Measurements from ENCODE around the gene VIL1.

The VIL1 gene

DNA sequence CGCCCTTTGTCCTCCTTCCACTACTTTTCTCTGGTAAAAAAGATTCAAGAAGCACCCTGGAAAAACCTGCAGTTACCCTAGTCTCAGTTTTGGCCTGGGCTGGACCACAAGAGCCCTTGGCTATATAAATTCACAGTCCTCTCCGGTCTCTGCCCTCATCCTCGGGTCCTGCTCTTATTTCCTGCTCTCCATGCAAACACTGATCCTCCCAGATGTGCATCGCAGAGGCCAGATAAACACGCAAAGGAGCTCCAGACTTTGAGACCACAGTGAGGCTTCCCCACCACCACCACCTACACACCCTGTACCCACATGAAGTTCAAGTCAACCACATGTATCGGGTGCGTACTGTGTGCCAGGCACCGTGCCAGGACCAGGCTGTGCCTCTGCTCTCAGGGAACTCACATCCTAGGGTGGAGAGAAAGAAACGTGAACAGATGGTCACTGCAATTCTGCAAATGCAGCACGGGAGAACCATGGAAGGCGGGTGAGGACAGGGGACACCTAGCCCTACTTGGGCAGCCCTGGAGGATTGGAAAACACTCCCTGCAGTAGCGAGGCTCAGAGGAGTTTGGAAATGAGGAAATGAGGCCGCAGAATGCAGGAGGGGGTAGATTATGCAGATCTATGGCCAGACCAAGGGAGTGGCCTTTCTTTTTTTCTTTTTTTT lies 11.8 kb upstream of the VIL1 start:
- DNase-seq: peak; percentile 65

DNA sequence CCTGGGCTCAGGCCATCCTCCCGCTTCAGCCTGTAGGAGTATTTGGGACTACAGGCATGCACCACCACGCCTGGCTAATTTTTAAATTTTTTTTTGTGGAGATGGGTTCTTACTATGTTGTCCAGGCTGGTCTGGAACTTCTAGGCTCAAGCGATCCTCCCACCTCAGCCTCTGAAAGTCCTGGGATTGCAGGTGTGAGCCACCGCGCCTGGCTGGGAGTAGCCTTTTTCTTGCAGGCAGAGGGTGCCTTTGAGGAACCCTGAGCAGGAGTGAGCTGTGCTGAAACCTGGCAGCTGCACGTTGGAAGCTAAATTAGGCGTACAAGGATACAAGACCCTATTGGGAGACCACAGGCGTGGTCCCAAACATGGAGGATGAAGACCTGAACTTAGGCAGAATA lies 11.2 kb upstream of the VIL1 start:
- no peak for DNase-seq

DNA sequence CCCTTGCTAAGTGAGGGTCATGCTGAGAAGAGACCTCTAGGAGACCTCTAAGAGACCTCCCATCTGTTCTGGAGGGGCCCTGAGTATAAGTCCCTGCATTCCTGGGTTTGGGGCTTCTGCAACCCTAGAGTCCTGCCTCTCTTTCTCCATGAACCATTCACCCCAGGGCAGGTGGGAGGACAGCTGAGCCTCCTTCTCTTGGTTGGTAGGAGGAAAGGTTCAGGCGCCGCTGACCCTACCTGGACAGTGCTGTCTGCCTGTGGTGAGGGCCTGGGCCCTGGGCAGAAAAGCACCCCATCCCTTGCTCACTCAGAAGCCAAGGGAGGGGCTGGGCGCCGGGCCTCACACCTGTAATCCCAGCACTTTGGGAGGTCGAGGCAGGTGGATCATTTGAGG lies 604 bp upstream of the VIL1 start:
- no peak for DNase-seq

DNA sequence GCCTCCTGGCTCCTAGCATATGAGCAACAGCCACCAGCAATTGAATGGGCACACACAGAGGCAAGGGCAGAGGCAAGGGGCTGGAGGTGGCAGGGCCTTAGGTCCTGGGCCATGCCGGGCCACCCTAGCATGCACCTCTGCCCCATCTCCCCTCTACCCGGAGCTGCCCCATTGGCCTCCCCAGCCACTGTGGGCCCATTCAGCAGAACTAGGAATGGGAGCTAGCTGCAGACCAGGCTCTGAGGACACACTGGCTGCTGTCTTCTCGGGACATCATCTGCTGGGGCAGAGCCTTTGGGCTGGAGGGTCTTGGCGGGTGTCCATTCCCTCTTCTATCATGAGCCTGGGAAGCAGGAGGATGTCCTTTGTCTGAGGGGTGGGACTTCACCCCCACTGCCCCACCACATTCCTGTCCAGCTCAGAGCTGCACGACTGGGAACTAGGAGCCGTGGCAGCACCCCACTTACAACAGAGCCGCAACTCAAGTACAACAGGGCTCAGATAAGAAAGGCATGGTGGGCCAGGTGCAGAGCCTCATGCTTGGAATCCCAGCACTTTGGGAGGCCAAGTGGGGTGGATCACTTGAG lies 800 bp downstream of the VIL1 start:
- no peak for DNase-seq

DNA sequence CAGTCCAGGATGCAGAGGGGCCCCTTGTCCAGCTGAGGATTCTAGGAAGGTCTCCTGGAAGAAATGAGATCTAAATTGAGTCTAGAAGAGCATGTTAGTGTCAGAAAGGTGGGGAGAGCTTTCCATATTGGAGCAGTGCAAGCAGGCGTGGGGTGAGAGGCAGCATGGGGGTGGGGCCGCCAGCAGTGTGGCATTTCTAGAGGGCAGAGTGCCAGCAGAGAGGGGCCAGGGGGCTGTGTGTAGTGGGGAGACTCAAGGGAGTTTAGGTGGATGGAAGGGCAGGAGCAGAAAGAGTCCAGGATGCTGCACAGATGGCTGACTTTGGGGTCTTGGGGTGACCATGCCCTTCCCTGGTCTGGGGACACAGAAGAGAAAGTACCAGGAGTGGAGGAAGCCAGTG lies 2.1 kb downstream of the VIL1 start:
- DNase-seq: no peak

DNA sequence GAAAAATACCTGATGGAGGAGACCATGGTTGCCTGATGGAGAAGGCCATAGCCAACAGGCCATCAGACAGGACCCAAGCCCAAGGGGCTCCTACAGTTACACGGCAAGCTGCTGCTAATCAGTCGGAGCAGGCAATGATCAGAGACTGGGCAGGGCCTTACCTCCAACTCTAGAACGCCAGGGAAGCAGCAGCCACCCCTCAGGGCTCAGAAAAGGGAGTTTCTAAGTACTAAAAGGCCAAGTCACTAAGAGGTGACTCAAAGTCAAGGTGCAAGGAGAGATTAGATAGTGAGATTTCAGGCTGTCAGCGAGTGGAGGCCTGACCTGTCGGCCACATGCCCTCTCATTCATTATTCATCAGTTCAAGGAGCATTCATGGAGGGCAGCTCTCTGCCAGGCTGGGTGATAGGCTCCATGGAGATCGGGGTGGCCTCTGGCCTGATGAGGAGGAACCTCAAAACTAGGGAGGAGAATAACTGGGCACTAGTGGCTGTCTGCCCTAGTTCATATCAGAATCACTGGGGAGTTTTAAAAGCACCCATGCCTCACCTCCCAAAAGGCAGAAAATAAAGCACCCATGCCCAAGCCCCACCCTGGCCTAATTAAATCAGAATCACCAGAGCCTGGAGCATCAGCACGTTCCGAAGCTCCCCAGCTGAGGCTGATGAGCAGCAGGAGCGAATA lies 3.6 kb downstream of the VIL1 start:
- no peak for DNase-seq

DNA sequence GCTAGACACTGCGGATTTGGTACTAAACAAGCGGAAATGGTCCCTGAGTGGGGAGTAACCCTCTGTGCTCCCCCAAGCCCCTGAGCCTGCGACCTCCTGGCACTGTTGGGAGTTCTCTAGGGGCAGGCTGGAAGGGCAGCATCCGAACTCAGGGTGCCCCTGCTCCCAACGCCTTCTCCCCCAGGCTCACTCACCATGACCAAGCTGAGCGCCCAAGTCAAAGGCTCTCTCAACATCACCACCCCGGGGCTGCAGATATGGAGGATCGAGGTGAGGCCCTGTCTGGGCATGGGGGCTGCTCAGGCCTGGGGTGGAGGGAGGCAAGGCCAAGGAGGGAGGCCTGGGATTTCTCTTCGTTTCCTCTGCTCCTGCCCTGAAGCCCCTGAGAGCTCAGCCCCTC lies 4.7 kb downstream of the VIL1 start:
- no peak for DNase-seq

DNA sequence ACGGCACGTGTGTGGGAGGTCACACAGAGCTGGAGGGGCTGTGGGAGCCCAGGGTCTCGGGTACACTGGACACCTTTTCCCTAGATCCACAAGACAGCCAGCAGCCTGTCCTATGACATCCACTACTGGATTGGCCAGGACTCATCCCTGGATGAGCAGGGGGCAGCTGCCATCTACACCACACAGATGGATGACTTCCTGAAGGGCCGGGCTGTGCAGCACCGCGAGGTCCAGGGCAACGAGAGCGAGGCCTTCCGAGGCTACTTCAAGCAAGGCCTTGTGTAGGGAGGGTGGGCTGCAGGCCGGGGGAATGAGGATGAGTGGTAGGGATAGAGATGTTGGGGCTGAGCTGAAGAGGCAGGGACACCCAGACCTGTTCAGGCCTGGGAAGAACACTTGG lies 6.6 kb downstream of the VIL1 start:
- DNase-seq: no peak

DNA sequence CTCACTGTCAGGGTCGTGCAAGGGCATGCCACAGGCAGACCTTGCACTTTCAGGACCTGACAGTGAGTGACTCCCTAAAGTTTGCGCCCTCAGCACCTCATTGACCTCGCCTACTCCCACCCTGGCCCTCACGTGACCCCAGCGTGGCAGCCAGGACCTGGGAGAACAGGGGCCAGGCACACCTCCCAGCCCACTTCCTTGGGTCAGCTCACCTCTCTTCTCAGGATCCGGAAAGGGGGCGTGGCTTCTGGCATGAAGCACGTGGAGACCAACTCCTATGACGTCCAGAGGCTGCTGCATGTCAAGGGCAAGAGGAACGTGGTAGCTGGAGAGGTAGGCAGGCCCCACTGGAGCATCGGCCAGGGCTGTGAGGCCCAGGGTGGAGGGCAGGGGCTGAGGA lies 8.8 kb downstream of the VIL1 start:
- no peak for DNase-seq

DNA sequence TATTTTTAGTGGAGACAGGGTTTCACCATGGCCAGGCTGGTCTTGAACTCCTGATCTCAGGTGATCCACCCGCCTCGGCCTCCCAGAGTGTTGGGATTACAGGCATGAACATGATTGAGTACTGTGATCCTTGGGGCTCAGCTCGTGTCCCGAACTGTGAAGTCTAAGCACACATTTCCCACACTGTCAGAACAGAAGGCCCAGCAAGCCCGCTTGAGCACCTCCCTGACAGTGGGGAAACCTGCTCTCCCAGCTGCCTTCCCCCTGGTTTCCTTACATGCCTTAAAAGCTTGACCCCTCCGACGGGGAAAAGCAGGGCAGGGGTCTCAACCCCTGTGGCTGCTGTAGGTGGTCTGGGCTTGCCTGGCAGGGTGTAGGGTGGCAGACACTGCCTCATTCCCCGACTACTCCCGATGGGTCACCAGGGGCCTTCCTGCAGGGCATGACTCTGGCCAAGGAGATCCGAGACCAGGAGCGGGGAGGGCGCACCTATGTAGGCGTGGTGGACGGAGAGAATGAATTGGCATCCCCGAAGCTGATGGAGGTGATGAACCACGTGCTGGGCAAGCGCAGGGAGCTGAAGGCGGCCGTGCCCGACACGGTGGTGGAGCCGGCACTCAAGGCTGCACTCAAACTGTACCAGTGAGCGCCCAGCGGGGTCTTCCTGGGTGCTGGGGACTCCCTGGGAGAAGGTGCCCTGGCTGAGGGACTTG lies 10.1 kb downstream of the VIL1 start:
- no peak for DNase-seq

DNA sequence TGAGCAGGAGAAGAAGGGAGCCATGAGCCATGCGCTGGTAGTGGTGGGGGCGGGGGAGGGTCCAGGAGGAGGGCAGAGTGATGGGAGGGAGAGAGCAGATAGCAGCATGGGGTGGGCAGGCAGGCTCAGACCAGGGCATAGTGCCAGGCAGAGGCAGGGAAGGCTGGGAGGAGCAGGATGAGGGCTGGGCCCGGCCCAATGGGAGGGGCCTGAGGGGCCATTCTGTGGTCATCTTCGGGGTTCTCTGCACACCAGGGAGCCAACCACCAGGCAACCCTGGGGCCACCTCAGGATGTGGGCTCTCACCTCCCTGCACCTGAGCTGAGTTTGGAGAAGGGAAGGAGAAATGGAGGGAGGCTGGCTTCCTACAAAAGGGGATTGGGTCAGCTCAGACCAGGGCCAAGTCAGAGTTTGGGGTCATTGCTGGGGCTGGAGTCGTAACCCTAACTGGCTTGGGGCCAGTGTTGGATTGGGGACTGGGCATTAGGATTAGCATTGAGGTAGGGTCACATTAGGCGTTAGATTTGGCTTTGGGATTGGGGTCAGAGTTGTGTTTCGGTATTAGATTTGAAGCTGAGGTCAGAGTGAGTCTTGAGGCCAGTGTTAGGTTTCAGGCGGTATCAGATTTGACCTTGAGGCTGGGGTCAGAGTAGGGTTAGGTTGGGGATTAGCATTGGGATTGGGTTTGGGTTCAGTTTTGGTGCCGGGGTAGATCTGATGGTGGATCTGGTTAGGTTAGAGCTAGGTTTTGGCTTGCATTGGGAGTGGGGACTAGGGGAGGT lies 11.2 kb downstream of the VIL1 start:
- DNase-seq: no peak

DNA sequence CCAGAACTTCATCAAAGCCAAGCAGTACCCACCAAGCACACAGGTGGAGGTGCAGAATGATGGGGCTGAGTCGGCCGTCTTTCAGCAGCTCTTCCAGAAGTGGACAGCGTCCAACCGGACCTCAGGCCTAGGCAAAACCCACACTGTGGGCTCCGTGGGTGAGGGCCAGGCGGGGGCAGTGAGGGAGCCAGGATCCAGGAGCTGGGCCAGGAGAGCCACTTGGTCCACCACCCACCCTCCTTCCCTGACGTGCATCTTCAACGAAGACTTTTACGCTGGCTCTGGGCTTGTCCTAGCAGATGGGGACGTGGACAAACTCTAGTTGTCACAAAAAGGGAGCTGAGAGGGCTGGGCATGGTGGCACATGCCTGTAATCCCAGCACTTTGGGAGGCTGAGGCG lies 11.8 kb downstream of the VIL1 start:
- DNase-seq: no peak

DNA sequence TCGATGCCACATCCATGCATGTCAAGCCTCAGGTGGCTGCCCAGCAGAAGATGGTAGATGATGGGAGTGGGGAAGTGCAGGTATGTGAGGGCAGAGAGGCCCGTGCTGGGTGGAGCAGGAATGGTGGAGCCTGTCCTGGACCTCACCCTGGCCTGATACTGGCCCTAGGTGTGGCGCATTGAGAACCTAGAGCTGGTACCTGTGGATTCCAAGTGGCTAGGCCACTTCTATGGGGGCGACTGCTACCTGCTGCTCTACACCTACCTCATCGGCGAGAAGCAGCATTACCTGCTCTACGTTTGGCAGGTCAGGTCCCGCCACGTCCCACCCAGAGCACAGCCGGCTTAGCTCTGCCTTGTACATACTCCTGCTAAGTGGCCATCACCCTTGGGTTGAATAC lies 13.0 kb downstream of the VIL1 start:
- no peak for DNase-seq

DNA sequence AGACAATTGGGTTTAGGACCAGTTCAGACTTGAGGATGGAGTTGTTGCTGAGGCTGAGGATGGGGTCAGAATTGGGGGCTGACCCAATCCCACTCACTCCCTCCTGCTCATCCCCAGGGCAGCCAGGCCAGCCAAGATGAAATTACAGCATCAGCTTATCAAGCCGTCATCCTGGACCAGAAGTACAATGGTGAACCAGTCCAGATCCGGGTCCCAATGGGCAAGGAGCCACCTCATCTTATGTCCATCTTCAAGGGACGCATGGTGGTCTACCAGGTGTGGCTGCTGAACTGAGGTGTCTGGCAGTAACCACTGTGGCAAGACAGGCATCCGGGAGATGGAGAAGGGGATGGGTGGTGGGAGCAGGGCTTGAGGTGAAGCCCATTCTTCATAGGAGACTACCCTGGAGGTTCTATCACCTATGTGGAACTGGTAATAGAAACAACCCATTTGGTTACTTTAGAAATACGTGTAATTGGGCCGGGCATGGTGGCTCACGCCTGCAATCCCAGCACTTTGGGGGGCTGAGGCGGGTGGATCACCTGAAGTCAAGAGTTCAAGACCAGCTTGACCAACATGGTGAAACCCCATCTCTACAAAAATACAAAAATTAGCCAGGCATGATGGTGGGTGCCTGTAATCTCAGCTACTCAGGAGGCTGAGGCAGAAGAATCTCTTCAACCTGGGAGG lies 13.9 kb downstream of the VIL1 start:
- DNase-seq: no peak

DNA sequence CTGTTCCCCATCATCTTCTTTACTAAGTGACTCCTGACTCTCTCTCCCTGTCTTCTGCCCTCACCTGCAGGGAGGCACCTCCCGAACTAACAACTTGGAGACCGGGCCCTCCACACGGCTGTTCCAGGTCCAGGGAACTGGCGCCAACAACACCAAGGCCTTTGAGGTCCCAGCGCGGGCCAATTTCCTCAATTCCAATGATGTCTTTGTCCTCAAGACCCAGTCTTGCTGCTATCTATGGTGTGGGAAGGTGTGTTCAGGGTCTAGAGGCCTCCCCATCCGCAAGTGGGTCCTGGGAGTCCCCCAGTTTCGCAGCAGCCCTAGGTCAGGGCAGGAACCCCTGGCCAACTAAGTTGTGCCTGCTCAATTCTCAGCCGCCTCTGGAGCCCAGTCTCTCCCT lies 15.5 kb downstream of the VIL1 start:
- no peak for DNase-seq

DNA sequence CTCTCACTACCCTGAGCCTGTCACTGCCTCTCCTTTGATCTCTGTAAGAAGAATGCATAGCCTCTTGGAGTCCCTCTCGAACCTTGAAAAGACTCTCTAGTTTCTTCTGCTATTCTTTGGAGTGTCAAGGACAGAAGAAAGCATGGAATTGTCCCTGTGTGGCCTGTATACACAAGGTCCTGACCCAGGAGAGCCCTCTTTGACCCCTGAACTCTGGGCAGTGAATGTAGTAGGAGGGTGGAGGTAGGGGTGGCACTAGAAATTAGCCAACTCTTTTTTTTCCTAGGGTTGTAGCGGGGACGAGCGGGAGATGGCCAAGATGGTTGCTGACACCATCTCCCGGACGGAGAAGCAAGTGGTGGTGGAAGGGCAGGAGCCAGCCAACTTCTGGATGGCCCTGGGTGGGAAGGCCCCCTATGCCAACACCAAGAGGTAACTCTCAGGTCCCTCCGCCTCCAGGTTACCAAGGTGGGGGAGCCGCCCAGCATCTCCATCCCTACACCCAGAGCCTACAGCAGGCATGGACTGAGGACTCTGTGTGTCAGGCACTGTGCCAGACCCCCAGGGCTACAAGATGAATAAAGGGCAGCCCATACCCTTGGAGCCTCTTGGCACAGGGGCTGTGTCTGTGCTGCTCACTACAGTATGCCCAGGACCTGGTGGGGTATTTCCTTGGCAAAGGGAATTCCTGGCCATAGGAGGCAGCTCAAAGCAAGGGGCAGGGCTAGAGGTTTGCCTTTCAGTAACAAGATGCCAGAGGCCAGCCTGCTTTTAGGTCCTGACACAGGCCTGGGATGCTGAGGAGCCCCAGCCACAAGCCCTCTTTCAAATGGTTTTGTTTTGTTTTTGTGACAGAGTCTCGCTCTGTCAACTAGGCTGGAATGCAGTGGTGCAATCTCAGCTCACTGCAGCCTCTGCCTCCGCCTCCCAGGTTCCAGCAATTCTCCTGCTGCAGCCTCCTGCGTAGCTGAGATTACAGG lies 16.4 kb downstream of the VIL1 start:
- DNase-seq: no peak

DNA sequence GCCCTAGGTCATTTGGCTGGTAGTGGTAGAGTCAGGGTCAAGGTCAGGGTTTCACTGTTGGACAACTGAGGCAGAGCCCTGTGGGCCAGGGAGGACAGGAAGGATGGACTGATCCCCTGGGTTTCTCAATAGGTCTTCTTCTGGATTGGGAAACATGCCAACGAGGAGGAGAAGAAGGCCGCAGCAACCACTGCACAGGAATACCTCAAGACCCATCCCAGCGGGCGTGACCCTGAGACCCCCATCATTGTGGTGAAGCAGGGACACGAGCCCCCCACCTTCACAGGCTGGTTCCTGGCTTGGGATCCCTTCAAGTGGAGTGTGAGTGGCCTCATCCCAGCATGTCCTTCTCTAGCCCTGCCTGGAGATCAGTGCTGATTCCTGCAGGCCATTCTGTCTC lies 18.1 kb downstream of the VIL1 start:
- DNase-seq: no peak

DNA sequence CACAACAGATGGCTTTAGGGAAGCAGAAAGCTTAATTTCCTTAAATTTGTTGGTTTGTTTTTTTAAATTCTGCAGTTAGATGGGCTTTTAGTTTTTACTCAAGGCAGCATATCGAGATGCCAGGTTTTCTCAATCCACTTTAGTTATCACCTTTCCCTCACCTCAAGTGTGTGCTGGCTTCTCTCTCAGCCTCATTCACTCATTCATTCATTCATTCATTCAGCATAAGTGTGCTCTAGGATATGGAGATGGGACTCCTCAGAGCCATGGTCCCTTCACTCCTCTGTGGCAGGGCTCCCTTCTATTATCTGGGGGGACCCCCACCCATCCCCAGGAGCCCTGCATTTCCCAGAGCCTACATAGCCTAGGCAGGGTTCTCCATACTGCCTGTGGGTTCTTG lies 19.0 kb downstream of the VIL1 start:
- DNase-seq: no peak

DNA sequence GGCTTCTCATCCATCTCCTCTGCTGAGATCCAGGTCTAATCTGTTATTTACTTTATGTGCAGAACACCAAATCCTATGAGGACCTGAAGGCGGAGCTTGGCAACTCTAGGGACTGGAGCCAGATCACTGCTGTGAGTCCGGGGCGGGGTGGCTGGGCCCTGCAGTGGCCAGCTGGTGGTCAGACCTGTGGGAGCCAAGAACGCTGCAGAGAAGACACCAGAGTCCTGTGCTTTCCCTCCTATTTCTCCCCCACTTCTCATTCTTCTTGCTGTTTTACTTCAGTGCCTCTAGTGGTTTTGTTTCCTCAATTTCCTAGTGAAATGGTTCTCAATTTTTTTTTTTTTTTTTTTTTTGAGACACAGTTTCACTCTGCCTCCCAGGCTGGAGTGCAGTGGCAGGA lies 19.7 kb downstream of the VIL1 start:
- DNase-seq: no peak

DNA sequence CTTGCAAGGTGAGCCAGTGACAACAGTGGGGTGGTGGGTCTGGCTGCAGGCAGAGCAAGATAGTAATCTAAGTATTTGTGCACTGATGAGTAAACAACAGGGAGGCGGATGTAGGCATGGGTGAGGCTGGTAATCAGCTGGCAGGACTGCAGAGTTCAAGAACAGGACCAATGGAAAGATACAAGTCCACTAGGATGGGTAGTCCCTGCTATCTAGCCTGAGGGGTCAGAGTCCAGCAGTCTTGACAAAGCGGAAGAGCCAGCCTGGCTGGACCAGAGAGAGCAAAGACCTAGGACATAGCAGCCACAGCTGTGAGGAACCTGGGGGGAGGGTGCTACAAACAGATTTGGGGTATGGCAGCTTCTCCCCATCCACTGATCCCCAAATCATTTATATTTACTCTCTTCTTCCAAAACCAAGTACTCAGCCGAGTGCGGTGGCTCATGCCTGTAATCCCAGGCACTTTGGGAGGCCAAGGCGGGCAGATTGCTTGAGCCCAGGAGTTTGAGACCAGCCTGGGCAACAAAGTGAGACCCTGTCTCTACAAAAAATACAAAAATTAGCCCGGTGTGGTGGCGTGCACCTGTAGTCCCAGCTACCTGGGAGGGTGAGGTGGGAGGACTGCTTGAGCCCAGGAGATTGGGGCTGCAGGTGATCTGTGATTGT lies 25.9 kb downstream of the VIL1 start:
- no peak for DNase-seq

DNA sequence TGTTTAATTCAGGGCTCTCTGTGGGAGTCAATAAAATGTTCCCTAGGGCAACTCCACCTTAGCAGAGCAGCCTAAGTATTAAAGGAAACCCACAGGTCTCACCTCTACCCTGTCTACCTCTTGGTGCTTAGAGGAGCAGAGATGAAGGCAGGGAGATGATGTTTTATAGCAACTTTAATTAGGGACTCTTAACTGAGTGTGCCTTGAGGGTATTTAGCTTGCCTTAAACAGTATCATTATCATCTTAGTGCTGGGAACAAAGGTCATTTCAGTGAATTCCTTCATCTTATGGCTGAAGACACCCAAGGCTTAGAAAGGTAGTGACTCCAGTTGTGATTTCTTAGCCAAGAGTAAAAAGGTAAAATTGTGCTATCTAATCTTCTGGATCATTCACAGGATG lies 26.7 kb downstream of the VIL1 start:
- DNase-seq: no peak

Measured in CD4-positive, alpha-beta T cell treated with Interferon gamma for 1 hour (primary cell).